Gastrocnemius medialis (tissue), 4 donors: ENCODE results near the gene VPS41. TPM values are rescaled to one million over a fixed set of nuclear protein-coding genes. Genes with fewer than 3 reads are reported as not detected.

Experiments
- ATAC-seq, 2 donors: fragments of 150-250 bp; one replicate each; pipeline ENCODE4 v1.9.1; 2016
- DNase-seq, 2 donors: peaks; one replicate each; pipeline ENCODE4 v3.0.0-alpha.2; 2019
- H3K27ac ChIP-seq, 4 donors: fragments of 200-600 bp; sonication (generic); 1 replicate in 1 of 4; 2 replicates in 3 of 4; pipeline ENCODE4 v1.5.1; 2016 to 2018; ENCODE audit warnings: mild to moderate bottlenecking in 2 of 4, moderate library complexity in 1 of 4
- H3K27me3 ChIP-seq, 3 donors: fragments of 200-600 bp; sonication (generic) in 2 of 3; 1 replicate in 1 of 3; 2 replicates in 2 of 3; pipeline versions ENCODE4 v1.5.1 to v1.6.0; 2016 to 2019; ENCODE audit warnings: mild to moderate bottlenecking in 1 of 3, moderate library complexity in 1 of 3
- H3K36me3 ChIP-seq, 2 donors: fragments of 200-600 bp; sonication (generic) in 1 of 2; one replicate each; pipeline ENCODE4 v1.5.1; 2017 to 2018
- H3K4me1 ChIP-seq, 2 donors: fragments of 200-600 bp; sonication (generic) in 1 of 2; one replicate each; pipeline ENCODE4 v1.5.1; 2016 to 2017; ENCODE audit warnings: mild to moderate bottlenecking in 2 of 2
- H3K4me3 ChIP-seq, 4 donors: fragments of 200-600 bp; sonication (generic) in 3 of 4; 1 replicate in 1 of 4; 2 replicates in 3 of 4; pipeline ENCODE4 v1.5.1; 2016 to 2019; ENCODE audit warnings: mild to moderate bottlenecking in 2 of 4
- H3K9me3 ChIP-seq, 3 donors: fragments of 200-600 bp; sonication (generic) in 2 of 3; 1 replicate in 1 of 3; 2 replicates in 2 of 3; pipeline ENCODE4 v1.5.1; 2016 to 2019
- CTCF ChIP-seq, 5 experiments: fragments of 450-650 bp in 3 of 5; fragments of 200-600 bp in 2 of 5; sonication (generic) in 2 of 5; IDR thresholded peaks in 4 of 5; conservative IDR thresholded peaks in 1 of 5; 1 replicate in 4 of 5; 2 replicates in 1 of 5; pipeline ENCODE4 v1.5.1; 2016 to 2019; ENCODE audit warnings: antibody characterized with exemption in 5 of 5, mild to moderate bottlenecking in 3 of 5, moderate library complexity in 3 of 5
- POLR2A ChIP-seq, 2 donors: fragments of 450-650 bp; IDR thresholded peaks; one replicate each; pipeline ENCODE4 v1.6.1; 2017; ENCODE audit warnings: antibody characterized with exemption in 2 of 2, mild to moderate bottlenecking in 2 of 2, moderate library complexity in 2 of 2
- in situ Hi-C, 4 donors: fragments of 200-750 bp; cut with MboI; loops; one replicate each; pipeline versions ENCODE4 v1.15.0 to v1.8.0; 2017; ENCODE audit warnings: low sequenced_read_pairs in 4 of 4
- intact Hi-C: fragments of 100-400 bp; cut with DNase I; formaldehyde crosslinking; loops from one replicate; pipeline ENCODE4 v1.15.1; 2023; ENCODE audit warnings: low total_unique reads
- total RNA-seq, 4 donors: library from RNA; depleted of rRNA; stranded (reverse); fragments of >200 nt; gene quantifications; one replicate each; pipeline versions ENCODE4 v1.1.0 to v1.2.3, GENCODE V29; 2016

Gene VPS41
- total RNA-seq, 4 donors from 2014 or later, result 6.3 to 15.3 (median 11.6) TPM

GRCh38 chr7:38674513-38674912 is 234.5 kb downstream of the VPS41 start:
- DNase-seq (no peak), ATAC-seq (no peak)
- no peak for TF ChIP-seq POLR2A (IDR thresholded peaks at IDR 0.05)
- TF ChIP-seq CTCF (IDR thresholded peaks at IDR 0.05 in 4 of 5, conservative IDR thresholded peaks at IDR 0.05 in 1 of 5), result no peak
- Histone ChIP-seq H3K4me1 (no peaks in the 10 kb centered on the region), H3K4me3 (no peak overlapping the region), H3K9me3 (no peaks in the 10 kb centered on the region), H3K27me3 (no peaks in the 10 kb centered on the region), H3K27ac (peak overlapping the region; percentile 46 to 64 (median 63)), H3K36me3 (no peaks in the 10 kb centered on the region)
- intact Hi-C loops, result no loop called here
- in situ Hi-C loops, result no loop called here

GRCh38 chr7:38673795-38674194 is 235.2 kb downstream of the VPS41 start:
- H3K27me3 ChIP-seq, result no peaks in the 10 kb centered on the region
- H3K27ac ChIP-seq, result peak overlapping the region; percentile 46 to 64 (median 63)
- TF ChIP-seq POLR2A (IDR thresholded peaks at IDR 0.05), result peak in 1 of 2 donors; percentile 10
- TF ChIP-seq CTCF (IDR thresholded peaks at IDR 0.05 in 4 of 5, conservative IDR thresholded peaks at IDR 0.05 in 1 of 5), result no peak
- in situ Hi-C loops (no loop called here), intact Hi-C loops (no loop called here)
- no peaks in the 10 kb centered on the region for H3K9me3 ChIP-seq
- H3K4me1 ChIP-seq, result no peaks in the 10 kb centered on the region
- H3K4me3 ChIP-seq, result no peak overlapping the region
- peak; percentile 43 to 70 for ATAC-seq
- DNase-seq, result peak in 1 of 2 donors; percentile 11
- no peaks in the 10 kb centered on the region for H3K36me3 ChIP-seq

Other genes starting within 250 kb of the VPS41 start
- not detected for gene POU6F2, start 68.7 kb upstream of the VPS41 start, total RNA-seq